ENCODE data around the gene ZGLP1.

GRCh38 chr19:10338940-10339339 is 29.3 kb upstream of the ZGLP1 start:
- TF ChIP-seq, protein P1, sequence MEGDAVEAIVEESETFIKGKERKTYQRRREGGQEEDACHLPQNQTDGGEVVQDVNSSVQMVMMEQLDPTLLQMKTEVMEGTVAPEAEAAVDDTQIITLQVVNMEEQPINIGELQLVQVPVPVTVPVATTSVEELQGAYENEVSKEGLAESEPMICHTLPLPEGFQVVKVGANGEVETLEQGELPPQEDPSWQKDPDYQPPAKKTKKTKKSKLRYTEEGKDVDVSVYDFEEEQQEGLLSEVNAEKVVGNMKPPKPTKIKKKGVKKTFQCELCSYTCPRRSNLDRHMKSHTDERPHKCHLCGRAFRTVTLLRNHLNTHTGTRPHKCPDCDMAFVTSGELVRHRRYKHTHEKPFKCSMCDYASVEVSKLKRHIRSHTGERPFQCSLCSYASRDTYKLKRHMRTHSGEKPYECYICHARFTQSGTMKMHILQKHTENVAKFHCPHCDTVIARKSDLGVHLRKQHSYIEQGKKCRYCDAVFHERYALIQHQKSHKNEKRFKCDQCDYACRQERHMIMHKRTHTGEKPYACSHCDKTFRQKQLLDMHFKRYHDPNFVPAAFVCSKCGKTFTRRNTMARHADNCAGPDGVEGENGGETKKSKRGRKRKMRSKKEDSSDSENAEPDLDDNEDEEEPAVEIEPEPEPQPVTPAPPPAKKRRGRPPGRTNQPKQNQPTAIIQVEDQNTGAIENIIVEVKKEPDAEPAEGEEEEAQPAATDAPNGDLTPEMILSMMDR (conservative IDR thresholded peaks at IDR 0.05), result no peak
- TF ChIP-seq ZFX (IDR thresholded peaks at IDR 0.05), result no peak

Measured in C4-2B (cell line).